Activated naive CD8-positive, alpha-beta T cell treated with anti-CD3 and anti-CD28 coated beads, Interleukin-2, amount 50 U/mL, for 16 hours (primary cell): ENCODE data around the gene ITGA8.
"Not testable (repeated sequence)": the region's sequence is repeated elsewhere in the genome, so short reads cannot be mapped to it uniquely, and the experiment has no call there.

Source experiments
- DNase-seq: peaks from one replicate; pipeline ENCODE4 v3.0.0-alpha.2; 2020; ENCODE audit warnings: low read depth, low spot score

The ITGA8 gene

DNA sequence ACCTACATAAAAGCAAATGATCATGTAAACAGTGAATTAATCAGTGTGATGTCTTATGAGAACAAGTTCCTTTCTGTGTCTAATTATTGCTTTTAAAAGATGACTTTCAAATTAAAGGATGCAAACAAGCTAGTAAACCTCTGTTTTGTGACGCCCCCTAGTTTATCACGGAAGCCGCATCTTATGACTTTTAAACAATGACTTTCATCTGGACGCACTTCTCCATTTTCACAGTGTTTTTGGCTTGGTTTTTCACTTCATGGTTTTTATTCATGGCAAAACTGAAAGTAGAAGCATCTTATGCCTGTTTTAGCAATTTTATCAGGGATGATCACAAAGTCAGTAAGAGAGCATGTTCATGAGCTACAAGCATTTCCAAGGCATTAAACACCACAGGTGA is 35.0 kb downstream of the ITGA8 start:
- DNase-seq: no peak

DNA sequence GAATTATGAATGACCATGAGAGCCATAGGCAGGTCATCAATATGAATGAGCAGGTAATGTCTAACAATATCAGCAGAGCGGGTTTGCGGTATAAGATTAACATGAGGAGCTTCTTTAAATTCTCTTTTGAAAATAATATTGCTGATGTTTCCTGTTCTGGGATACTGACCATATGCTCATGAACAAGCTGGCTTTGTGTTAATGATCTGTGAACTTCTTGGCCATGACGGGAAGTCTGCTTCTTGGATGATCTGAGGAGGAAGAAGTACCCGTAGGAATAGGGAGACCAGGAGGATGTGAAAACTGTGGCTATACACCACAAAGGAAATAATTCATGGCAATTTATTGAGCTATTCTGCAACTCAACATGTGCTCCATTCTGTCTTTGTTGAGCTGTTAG is 38.6 kb downstream of the ITGA8 start:
- no peak for DNase-seq

DNA sequence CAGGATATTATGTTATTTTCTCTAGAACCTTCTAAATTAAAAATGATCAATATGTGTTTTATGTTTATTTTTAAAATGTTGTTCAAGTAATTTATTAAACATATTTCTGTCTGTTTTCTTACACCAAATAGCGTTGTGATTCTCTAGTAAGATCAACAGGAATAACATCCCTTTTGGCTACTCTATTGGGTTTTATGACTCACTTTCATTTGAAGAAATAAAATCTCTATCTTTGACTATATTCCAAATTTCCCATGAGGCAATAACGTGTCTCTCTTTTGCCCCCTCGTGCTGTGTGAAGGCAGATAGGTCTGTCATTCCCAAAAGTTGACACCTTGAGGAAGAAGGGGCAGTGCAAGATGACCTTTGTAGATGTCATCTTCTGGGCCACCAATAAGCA is 40.9 kb downstream of the ITGA8 start:
- no peak for DNase-seq

DNA sequence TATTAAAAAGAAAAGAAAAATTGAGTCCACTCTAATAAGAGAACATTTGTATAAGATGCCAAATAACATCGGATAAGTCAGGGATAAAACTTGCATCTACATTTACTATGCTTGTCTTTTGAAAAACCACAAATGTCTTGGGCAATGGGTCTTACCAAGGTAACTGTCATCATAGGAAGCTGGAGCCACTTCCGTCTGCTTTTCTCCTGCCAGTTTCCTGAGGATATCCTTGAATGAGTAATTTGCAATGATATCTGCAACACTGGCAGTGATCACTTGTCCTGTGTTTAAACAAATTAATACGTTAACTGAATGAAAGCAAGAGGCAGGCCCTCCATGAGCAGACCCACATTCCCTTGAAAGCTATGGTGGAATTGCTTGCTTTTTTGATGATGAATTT is 47.3 kb downstream of the ITGA8 start:
- no peak for DNase-seq

DNA sequence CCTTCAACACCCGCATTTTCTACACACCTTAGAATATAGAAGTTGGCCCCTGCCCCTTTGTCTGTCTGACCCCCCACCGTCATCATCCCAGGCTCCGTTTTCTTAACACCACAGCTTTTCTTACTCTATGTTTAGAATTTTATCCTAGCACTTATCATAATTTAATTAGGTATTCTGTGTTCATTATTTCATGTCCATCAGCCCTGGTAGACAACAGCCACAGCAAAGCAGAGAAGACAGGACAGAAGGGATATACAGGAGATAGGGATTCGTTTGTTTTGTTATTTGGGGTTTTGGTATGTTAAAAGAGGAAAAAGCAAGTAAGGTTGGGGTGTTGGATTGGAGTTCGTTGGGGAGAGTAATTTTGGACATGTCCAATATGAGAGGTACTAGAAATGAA is 48.8 kb downstream of the ITGA8 start:
- DNase-seq: no peak

DNA sequence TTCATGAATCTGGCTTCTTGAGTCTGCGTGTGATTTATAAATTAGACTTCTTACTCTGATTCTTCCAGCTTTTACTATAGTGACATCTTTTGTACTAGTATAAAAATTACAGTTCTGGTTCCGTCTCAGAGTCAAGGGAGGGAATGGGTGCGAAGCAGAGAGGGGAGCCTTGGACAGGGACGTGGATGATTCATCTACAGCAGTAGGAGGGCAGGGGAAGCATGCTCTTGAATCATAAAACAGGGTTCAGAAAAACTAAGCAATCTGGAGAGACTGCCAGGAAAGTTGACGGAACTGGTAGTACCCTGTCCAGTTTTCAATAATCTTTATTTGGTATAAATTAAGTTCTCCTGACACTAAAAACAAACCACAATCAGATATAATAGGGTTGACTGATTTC is 58.1 kb downstream of the ITGA8 start:
- no peak for DNase-seq

DNA sequence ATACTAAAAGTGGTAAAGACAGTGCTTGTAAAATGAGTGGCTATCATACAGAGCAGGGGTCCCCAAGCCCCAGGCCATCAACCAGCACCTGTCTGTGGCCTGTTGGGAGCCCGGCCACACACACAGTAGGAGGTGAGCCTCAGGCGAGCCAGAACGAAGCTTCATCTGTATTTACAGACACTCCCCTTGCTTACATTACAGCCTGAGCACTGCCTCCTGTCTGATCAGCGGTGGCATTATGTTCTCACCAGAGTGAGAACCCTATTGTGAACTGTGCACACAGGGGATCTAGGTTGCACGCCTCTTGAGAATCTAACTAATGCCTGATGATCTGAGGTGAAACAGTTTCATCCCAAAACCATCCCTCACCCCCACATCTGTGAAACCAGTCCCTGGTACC is 58.7 kb downstream of the ITGA8 start:
- DNase-seq: no peak

DNA sequence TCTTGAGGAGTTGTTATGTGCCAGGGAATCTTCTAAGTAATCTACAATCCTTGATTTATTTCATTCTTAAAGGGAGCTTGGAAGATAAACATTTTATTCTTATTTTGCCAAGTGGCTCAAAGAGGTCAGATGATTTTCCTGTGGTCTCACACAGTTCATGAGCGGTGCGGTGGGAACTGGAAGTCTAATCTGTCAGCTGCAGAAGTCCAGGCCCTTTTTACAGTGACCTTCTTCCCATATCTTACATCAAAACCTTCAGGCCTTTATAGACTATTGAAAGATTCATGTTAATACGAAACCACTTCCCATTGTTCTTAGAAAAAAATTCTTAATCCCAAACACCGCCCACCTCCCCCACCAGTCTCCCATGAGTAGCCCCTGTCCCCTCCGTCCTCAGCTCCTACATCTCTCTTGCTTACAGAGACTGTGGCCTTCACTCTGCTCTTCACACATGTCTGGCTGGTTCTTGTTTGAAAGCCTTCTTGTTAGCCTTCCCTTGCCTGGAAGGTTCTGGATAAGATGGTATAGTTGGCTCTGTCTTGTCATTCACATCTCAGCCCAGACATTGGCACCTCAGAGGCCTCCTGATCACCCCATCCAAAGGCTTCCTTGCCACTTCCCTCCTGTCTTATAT is 61.5 kb downstream of the ITGA8 start:
- no peak for DNase-seq

DNA sequence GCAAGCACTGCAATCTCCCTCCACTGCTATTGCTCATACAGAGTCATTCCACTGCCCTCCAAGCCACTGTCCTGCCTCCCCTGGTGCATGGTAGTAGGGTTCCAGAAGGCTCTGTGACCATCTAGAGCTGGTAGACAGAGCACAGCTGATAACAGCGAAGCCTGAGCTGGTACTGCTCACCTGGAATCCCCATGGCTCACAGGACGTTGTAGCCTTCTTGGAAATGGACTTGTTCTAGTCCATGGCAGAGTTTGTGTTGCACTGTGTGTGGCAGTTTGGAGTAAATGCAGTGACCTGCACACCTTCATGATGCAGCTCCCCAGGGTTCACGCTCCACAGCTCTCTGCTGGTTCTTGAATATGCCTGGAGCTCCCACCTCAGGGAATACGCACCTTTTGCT is 67.0 kb downstream of the ITGA8 start:
- no peak for DNase-seq

DNA sequence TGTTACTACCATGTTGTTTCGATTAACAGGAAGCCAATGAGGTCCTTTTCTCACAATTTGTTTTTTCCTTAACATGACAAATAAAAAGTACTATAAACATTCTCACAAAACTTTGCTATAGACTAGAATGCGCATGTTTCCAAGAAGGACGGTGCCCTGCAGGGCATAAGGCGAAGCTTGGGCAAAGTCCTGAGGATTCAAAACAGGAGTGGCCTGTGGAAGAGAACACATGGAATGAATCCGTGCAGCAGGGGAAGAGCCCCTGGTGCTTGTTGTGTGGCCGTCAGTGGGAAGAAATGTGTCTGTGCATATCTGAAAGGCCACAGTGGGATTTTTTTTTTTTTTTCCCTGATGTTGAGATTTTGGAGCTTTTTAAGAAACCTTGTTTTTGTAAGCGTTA is 67.6 kb downstream of the ITGA8 start:
- DNase-seq: no peak

DNA sequence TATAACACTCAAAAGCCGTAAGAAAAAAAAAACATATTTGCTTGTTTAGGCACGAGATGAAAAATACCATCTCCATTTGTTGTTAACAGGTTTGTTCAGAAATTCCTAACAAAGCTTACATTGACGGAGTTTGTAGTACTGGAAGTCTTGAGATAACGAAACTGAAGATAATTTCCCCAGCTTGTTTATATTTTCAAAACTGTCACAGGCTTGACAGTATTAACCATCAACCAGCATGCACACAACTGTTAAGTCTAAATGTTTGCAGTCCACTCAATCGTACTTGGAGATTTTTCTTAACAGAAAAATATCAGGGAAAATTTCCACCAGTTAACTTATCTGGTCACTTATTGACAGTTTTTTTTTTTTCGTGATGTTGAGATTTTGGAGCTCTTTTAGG is 68.5 kb downstream of the ITGA8 start:
- no peak for DNase-seq

DNA sequence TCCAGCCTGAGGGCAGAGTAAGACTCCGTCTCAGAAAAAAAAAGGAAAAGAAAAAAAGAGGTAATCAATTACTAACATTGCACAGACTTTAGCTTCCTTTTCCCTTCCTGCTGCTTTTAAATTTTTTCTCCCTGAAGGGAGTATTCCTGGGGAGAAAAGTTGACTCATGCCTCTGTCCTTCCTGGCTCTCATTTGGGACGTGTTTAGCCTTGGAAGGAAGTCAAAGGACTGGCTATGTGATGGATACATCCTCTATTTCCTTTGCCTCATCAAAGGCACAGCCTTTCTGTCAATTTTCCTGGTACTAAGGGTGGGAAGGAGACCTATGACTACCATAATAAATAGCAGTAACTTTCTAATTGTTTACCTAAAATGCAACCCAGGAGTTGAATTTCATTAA is 77.6 kb downstream of the ITGA8 start:
- no peak for DNase-seq

DNA sequence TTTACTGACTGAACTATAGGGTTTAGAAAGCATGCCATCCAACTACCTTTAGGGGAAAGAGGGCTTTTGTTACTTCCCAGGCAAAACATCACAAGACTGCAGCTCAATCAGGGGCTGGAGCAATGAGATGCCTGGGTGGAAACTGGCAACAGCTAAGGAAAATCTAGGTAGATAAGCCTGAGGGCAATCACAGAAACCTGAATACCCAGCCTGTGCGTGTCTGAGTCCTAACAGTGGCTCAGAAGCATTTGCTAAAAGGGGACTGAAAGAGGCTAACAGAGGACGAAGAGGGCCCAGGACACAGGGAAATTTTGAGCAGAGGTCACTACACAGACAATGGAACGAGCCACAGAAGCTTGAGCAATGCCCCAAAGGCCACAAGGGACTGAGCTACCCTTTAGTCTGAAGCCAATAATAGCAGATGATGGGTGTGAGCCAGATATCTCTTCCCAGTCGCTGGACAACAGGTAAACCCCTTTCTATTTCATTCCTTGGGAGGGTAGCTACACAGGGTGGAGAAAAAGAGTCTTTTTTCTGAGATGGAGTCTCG is 79.1 kb downstream of the ITGA8 start:
- no peak for DNase-seq

DNA sequence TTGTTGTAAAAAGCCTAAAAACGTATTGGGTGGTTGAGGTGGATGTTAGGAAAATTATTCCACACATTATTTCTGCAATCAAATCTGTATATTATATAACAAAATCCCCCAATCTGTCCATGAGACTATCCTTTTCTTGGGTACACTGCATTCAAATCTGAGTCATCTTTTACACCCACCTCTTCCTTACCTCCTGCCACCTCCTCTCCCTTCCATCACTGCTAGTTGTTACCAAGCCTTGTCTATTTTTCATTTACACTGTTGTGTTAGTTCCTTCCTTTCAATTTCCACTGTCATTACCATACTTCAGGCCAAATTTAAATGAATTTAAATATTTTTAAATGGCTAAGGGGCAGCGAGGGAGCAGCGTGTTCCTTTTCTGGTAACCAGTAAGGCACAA is 83.3 kb downstream of the ITGA8 start:
- no peak for DNase-seq

DNA sequence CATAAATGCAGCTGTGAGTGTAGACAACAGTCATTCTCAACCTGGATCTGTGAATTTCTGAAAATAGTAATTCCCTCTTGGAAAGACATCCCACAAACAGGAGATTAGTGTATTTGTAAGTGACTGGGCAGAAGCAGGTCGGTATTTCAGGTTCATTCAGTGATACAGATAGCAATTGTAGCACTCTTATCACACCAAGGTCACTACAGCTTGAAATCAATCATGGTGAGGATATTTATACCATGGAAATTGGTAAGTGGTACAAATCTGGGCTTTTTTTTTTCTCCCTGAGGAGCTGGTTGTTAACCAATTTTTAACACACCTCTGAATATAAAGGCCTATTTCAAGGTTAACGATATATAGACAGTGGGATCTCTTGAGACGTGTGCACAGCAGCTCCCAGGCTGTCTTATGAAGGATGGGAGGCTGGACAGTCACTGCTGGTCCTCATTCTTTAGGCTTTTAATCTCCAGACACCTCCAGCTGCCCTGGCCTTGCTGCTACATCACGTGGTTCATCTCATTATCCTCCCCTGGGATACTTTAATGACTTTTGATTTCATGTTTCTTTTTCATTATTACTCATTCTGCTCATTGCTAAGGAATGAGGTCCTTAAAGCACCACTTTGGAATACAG is 87.1 kb downstream of the ITGA8 start:
- DNase-seq: no peak

DNA sequence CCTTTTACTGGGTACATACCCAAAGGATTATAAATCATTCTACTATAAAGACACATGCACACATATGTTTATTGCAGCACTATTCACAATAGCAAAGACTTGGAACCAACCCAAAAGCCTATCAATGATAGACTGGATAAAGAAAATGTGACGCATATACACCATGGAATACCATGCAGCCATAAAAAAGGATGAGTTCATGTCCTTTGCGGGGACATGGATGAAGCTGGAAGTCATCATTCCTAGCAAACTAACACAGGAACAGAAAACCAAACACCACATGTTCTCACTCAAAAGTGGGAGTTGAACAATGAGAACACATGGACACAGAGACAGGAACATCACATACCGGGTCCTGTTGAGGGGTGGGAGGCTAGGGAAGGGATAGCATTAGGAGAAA is 88.5 kb downstream of the ITGA8 start:
- not testable (repeated sequence) for DNase-seq

DNA sequence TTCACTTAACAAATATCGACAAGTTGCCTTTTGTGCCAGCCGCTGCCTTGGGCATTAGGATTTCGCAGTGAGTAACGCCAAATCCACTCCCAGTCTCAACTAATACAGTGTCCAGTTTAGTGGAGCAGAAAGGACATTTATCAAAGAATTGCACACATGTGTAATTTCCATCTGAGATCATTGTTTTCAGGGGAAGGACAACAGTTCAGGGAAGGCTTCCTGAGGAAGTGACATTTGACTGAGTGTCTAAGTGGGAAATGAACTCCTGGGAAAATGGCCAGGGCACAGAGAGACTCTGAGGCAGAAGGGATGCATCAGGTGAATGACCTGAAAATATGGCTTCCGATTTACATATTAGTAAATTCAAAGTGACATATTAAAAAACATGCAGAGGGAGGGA is 89.4 kb downstream of the ITGA8 start:
- DNase-seq: no peak

DNA sequence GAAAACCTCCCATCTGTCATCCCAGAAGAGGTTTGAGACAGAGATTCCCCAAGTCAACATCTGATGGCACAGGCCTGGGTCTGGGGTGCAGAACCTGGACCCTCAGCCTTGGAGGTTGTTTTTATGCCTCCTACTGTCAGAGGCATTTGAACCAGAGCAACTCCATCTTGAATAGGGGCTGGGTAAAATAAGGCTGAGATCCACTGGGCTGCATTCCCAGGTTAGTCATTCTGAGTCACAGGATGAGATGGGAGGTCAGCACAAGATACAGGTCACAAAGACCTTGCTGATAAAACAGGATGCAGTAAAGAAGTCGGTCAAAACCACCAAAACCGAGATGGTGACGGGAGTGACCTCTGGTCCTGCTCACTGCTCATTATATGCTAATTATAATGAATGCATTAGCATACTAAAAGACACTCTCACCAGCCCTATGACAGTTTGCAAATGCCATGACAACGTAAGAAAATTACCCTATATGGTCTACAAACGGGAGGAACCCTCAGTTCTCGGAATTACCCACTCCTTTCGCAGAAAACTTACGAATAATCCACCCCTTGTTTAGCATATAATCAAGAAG is 92.0 kb downstream of the ITGA8 start:
- no peak for DNase-seq

DNA sequence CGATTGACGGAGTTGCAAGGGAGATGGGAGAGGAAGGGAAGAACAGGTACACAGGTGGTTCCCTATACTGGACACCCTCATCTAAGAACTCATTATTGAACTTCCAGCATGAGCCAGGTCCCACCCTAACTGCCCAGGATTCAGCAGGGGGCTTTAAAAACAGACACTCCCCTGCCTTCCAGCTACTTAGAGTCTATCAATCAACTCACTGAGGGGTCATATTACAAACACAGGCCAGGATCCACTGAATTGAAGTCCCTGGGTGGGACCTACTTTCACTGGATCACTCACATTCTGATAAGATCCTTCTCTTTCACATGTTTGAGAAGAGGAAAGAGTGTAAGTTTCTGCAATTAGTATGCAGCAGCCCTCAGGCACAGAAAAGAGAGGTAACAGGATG is 92.8 kb downstream of the ITGA8 start:
- DNase-seq: no peak

DNA sequence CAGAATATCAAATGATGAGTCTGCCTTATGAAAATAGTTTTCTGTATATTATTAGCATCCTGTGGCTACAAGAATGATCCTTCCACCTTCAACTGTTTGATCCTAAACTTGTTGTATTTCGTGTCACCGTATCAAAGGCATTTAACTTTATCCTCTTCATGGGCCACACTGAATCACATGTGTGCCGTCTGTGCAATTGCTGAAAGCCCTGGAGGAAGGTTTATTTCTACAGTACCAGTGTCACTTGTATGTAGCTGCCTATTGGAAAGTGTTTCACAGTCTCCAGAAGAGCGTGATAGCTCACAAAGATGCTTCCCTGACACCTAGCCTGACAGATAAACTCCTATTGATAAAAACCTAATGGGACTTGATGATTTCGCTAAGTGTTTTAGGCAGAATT is 94.5 kb downstream of the ITGA8 start:
- DNase-seq: no peak

DNA sequence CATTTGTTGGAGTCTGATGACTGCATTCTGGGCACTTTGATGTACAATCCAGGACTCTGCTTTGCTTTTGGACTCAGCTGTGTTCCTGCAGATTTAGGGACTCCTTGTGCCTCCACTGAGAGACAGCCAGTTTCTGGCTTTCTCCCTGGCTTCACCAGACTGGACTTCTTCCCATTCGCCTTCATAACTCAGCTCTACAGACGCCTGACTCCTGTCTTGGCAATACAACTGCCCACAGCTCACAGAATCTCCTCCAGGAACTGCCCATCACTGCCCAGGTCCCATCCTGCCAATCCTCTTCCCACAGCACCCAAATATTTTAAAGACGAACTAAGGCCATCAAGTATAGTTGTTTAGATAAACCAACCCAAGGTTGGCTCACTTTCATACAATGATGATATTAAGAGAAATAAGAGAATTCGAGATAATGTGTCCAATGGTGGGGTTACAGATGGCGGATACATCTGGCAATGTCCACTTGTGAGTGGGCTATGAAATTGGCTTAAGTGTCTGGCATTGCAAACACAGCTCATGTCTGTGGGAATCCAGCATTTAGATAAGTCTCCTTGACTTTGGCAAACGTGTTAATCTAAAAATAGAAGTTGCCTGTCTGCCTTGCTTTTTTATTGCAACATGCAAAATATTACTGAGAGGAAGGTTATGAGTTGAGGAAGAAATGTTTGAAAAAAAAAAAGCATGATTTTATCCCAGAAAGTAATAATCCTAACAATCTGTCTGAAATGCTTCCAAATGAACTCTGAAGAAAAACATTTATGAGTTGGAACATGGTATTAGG is 95.1 kb downstream of the ITGA8 start:
- DNase-seq: no peak

DNA sequence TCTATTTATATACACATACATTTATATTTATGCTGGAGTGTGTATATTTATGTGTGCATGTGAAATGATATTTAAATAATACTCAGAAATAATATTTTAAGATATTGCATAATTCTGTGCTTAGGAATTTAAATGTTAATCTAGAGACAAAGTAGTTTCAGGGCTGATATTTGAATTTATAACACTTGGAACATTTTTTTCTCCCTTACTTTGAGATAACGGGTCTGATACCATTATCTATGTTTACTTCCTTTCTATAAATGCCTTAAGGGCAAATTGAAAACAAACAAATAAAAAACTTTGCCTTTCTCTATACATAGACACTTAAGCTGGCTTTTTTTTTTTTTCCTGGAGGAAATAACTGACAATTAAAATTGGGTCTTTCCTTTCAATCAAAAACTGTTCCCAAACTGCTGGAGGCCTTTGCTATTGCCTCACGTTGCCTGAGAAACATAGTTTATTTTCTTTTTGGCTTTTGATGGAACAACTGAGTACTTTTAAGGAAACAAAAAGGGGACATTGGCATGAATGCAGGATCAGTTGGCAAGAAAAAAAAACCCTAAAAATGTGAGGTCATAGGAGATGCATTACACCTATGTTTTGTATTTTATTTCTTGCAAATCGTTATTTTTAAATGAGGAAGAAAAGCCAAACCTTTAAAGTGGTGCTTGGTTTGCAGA is 98.7 kb downstream of the ITGA8 start:
- no peak for DNase-seq
